Measurements from ENCODE around the gene LRP11. TPM values are rescaled to one million over a fixed set of nuclear protein-coding genes. Genes with fewer than 3 reads are reported as not detected.

Gene LRP11
- total RNA-seq, 1 experiment from 2014 or later, result 14.8 TPM

GRCh38 chr6:149852881-149853280 is 11.3 kb downstream of the LRP11 start:
- Histone ChIP-seq H3K27ac (ENCODE audit: insufficient read length, low read depth, low read length) (no peak overlapping the region), H3K27me3 (ENCODE audit: insufficient read depth, low read length) (no peaks in the 10 kb centered on the region), H2BK20ac (ENCODE audit: low read depth, low read length, poor library complexity, severe bottlenecking) (no peak overlapping the region), H2BK120ac (ENCODE audit: low read depth, low read length, poor library complexity, severe bottlenecking) (no peak overlapping the region), H3K4me1 (ENCODE audit: insufficient read depth, low read length) (no peaks in the 10 kb centered on the region; the same call in 1 of the 2 replicates), H3K79me2 (ENCODE audit: insufficient read depth, low read length) (no peaks in the 10 kb centered on the region), H3K18ac (ENCODE audit: insufficient read length, low read depth, low read length) (no peak overlapping the region), H4K8ac (replicated peaks; ENCODE audit: insufficient read length, low read depth, low read length) (no peak overlapping the region), H3K4ac (ENCODE audit: low read depth, low read length) (no peak overlapping the region), H4K5ac (ENCODE audit: insufficient read length, low read depth, low read length) (no peak overlapping the region), H2BK12ac (ENCODE audit: insufficient read length, low read depth, low read length) (no peak overlapping the region), H3K4me2 (ENCODE audit: insufficient read depth, insufficient read length, low read length) (no peak overlapping the region), H2AFZ (ENCODE audit: low read length) (no peak overlapping the region), H3T11ph (ENCODE audit: low read length) (no peak overlapping the region), H3K23ac (ENCODE audit: insufficient read length, low read depth, low read length) (no peak overlapping the region), H3K14ac (ENCODE audit: insufficient read depth, low read length) (no peak overlapping the region), H2BK15ac (ENCODE audit: low read depth, low read length) (no peak overlapping the region), H4K91ac (ENCODE audit: insufficient read length, low read depth, low read length) (no peak overlapping the region), H3K23me2 (ENCODE audit: insufficient read length, low read depth, low read length, poor library complexity, severe bottlenecking) (no peaks in the 10 kb centered on the region), H2AK5ac (ENCODE audit: insufficient read length, low read length) (no peak overlapping the region), H3K56ac (ENCODE audit: insufficient read length, low read depth, low read length) (no peak overlapping the region), H3K9me3 (ENCODE audit: control insufficient read depth, low read depth, low read length) (no peaks in the 10 kb centered on the region), H3K9ac (ENCODE audit: extremely low read depth, insufficient read length, low read length) (no peak overlapping the region), H3K79me1 (ENCODE audit: insufficient read depth, low read depth, low read length, poor library complexity, severe bottlenecking) (no peaks in the 10 kb centered on the region), H4K20me1 (ENCODE audit: control insufficient read depth, insufficient read depth, insufficient read length) (no peaks in the 10 kb centered on the region), H2BK5ac (ENCODE audit: insufficient read length, low read length) (no peak overlapping the region)
- Mint-ChIP-seq H3K27ac (no peak overlapping the region), H3K4me1 (peaks cover 25 to 26% of the 10 kb centered on the region in 2 experiments), H3K36me3 (ENCODE audit: insufficient read depth in 1 of 3, low read depth in 3 of 3) (no peaks in the 10 kb centered on the region), H3K4me3 (no peak overlapping the region; a peak in 1 of 5 replicates), H3K9me3 (no peaks in the 10 kb centered on the region), H3K27me3 (ENCODE audit: low read depth) (no peaks in the 10 kb centered on the region)
- TF ChIP-seq, protein P1, sequence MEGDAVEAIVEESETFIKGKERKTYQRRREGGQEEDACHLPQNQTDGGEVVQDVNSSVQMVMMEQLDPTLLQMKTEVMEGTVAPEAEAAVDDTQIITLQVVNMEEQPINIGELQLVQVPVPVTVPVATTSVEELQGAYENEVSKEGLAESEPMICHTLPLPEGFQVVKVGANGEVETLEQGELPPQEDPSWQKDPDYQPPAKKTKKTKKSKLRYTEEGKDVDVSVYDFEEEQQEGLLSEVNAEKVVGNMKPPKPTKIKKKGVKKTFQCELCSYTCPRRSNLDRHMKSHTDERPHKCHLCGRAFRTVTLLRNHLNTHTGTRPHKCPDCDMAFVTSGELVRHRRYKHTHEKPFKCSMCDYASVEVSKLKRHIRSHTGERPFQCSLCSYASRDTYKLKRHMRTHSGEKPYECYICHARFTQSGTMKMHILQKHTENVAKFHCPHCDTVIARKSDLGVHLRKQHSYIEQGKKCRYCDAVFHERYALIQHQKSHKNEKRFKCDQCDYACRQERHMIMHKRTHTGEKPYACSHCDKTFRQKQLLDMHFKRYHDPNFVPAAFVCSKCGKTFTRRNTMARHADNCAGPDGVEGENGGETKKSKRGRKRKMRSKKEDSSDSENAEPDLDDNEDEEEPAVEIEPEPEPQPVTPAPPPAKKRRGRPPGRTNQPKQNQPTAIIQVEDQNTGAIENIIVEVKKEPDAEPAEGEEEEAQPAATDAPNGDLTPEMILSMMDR (conservative IDR thresholded peaks at IDR 0.05), result no peak
- DNase-seq, result no peak
- WGBS (ENCODE audit: extremely low coverage, insufficient read length, low lambda C conversion rate), result no CpG with 5 or more reads among the region's 12 CpGs

All from H9 (cell line).